GM10248 (cell line): Measurements from ENCODE around the gene KDM1B.

Source experiments
- CTCF ChIA-PET: fragments of 300-600 bp; sonication (Branson Sonifier 250); formaldehyde crosslinking; extraction: SDS; loops from one replicate; lab custom pipeline; 2021; ENCODE audit warnings: antibody characterized with exemption; lab: Yijun Ruan, JAX
- POLR2A ChIA-PET: fragments of 350-650 bp; sonication (Branson Sonifier 250); formaldehyde crosslinking; extraction: SDS; loops from one replicate; lab custom pipeline; 2020; ENCODE audit warnings: antibody characterized with exemption; lab: Yijun Ruan, JAX
- DNase-seq: peaks from one replicate; pipeline ENCODE4 v3.0.0; 2012; ENCODE audit errors: extremely low spot score
- CTCF ChIP-seq: IDR thresholded peaks from 2 replicates; pipeline ENCODE4 v1.5.1; 2012; ENCODE audit warnings: mild to moderate bottlenecking, low read depth; ENCODE audit errors: extremely low read depth, missing control alignments, control extremely low read depth

The KDM1B gene

GRCh38 chr6:18155150-18155863 is at the start of gene KDM1B:
Gene KDM1B, plus strand, starts transcription at chr6:18155422. Its CDS starts 4,474 bp downstream, at chr6:18159896.
- ChIA-PET CTCF (no interaction called here), POLR2A (interaction anchor here (0.7 kb wide), 1 partner anchor 53 kb away, joined by 4 read pairs; no protein-coding TSS in a partner anchor)
- TF ChIP-seq CTCF, result no peak
- peak; percentile 99 for DNase-seq

- ChIA-PET CTCF (no interaction called here), POLR2A (no interaction called here)
- no peak for DNase-seq
- TF ChIP-seq CTCF, result no peak
Observed at GRCh38 chr6:18107061-18107460, 48.2 kb upstream of the KDM1B start.

GRCh38 chr6:18110162-18110561 is 45.1 kb upstream of the KDM1B start:
- TF ChIP-seq CTCF, result no peak
- CTCF ChIA-PET, result interaction anchor here (1.1 kb wide), 1 partner anchor 9 kb away, joined by 3 read pairs; no protein-coding TSS in a partner anchor
- POLR2A ChIA-PET, result no interaction called here
- DNase-seq, result no peak

GRCh38 chr6:18115356-18115755 is 39.9 kb upstream of the KDM1B start:
- POLR2A ChIA-PET, result no interaction called here
- CTCF ChIA-PET, result interaction anchor here (0.9 kb wide), 1 partner anchor 15 kb away, joined by 3 read pairs; no protein-coding TSS in a partner anchor

GRCh38 chr6:18117136-18117535 is 38.1 kb upstream of the KDM1B start:
- TF ChIP-seq CTCF, result no peak
- CTCF ChIA-PET, result interaction anchor here (1.2 kb wide), 1 partner anchor 17 kb away, joined by 3 read pairs; no protein-coding TSS in a partner anchor
- POLR2A ChIA-PET, result no interaction called here
- DNase-seq, result no peak

More at GRCh38 chr6:18115356-18115755, 39.9 kb upstream of the KDM1B start:
- TF ChIP-seq CTCF, result no peak
- DNase-seq, result no peak

GRCh38 chr6:18118330-18118729 is 36.9 kb upstream of the KDM1B start:
- CTCF ChIA-PET, result interaction anchor here (1.7 kb wide), 1 partner anchor 15 kb away, joined by 4 read pairs; no protein-coding TSS in a partner anchor
- no peak for TF ChIP-seq CTCF
- DNase-seq, result no peak
- POLR2A ChIA-PET, result no interaction called here
